ENCODE data around the gene GGTLC1. TPM values are rescaled to one million over a fixed set of nuclear protein-coding genes. Genes with fewer than 3 reads are reported as not detected.

GGTLC1 gene
- total RNA-seq, 4 donors from 2014 or later: not detected

GRCh38 chr20:24007073-24007595 lies 18.6 kb upstream of the GGTLC1 start:
- no peak for ATAC-seq
- Histone ChIP-seq H3K36me3 (no peaks in the 10 kb centered on the region), H3K27ac (no peak overlapping the region), H3K4me1 (no peaks in the 10 kb centered on the region), H3K27me3 (peaks cover 0 to 4% (median 0%) of the 10 kb centered on the region in 3 donors), H3K9me3 (no peaks in the 10 kb centered on the region), H3K4me3 (no peak overlapping the region)
- DNase-seq: no peak
- no peak for TF ChIP-seq POLR2A (IDR thresholded peaks at IDR 0.05)
- no peak for TF ChIP-seq CTCF (IDR thresholded peaks at IDR 0.05 in 4 of 5, conservative IDR thresholded peaks at IDR 0.05 in 1 of 5)
- intact Hi-C loops (cut with DNase I; ENCODE audit: low total_unique reads): no loop called here
- in situ Hi-C loops (cut with MboI; ENCODE audit: low sequenced_read_pairs in 4 of 4): loop anchor here in 2 of 4 donors (10.0 to 25.0 kb wide), 2 partner anchors 95 to 332 kb away; no protein-coding TSS in a partner anchor

GRCh38 chr20:24006626-24007025 lies 18.0 kb upstream of the GGTLC1 start:
- intact Hi-C loops (cut with DNase I; ENCODE audit: low total_unique reads): no loop called here
- DNase-seq (no peak), ATAC-seq (no peak)
- TF ChIP-seq CTCF (IDR thresholded peaks at IDR 0.05 in 4 of 5, conservative IDR thresholded peaks at IDR 0.05 in 1 of 5) (no peak), POLR2A (IDR thresholded peaks at IDR 0.05) (no peak)
- in situ Hi-C loops (cut with MboI; ENCODE audit: low sequenced_read_pairs in 4 of 4): loop anchor here in 2 of 4 donors (10.0 to 25.0 kb wide), 2 partner anchors 94 to 332 kb away; no protein-coding TSS in a partner anchor
- Histone ChIP-seq H3K9me3 (no peaks in the 10 kb centered on the region), H3K36me3 (no peaks in the 10 kb centered on the region), H3K27ac (no peak overlapping the region), H3K4me1 (no peaks in the 10 kb centered on the region), H3K27me3 (peaks cover 0 to 4% (median 0%) of the 10 kb centered on the region in 3 donors), H3K4me3 (no peak overlapping the region)

- intact Hi-C loops (cut with DNase I; ENCODE audit: low total_unique reads): no loop called here
- peaks cover 0 to 6% (median 4%) of the 10 kb centered on the region in 3 donors for H3K27me3 ChIP-seq
- no peak overlapping the region for H3K27ac ChIP-seq
- in situ Hi-C loops (cut with MboI; ENCODE audit: low sequenced_read_pairs in 4 of 4): loop anchor here in 2 of 4 donors (10.0 to 25.0 kb wide), 2 partner anchors 92 to 330 kb away; no protein-coding TSS in a partner anchor
- H3K9me3 ChIP-seq: no peaks in the 10 kb centered on the region
- no peaks in the 10 kb centered on the region for H3K4me1 ChIP-seq
- TF ChIP-seq CTCF (IDR thresholded peaks at IDR 0.05 in 4 of 5, conservative IDR thresholded peaks at IDR 0.05 in 1 of 5) (no peak), POLR2A (IDR thresholded peaks at IDR 0.05) (no peak)
- H3K4me3 ChIP-seq: no peak overlapping the region
- no peak for ATAC-seq
- DNase-seq: no peak
- no peaks in the 10 kb centered on the region for H3K36me3 ChIP-seq
Observed at GRCh38 chr20:24004471-24004870, 15.9 kb upstream of the GGTLC1 start.

DNA sequence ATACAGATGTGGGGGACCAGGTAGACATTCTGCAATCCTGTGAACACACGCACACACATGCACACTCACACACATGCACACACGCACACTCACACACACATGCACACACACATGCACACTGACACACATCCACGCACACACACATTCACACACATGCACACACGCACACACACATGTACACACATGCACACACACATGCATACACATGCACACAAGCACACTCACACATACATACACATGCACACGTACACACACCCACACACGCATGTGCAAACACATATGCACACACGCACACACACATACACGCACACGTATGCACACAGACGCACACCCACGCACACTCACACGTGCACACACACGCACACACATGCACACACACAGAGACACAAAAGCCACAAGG lies 14.3 kb upstream of the GGTLC1 start:
- TF ChIP-seq CTCF (IDR thresholded peaks at IDR 0.05 in 4 of 5, conservative IDR thresholded peaks at IDR 0.05 in 1 of 5): no peak
- TF ChIP-seq POLR2A (IDR thresholded peaks at IDR 0.05): no peak
- peaks cover 0 to 6% (median 4%) of the 10 kb centered on the region in 3 donors for H3K27me3 ChIP-seq
- H3K4me3 ChIP-seq: no peak overlapping the region
- no peak for ATAC-seq
- in situ Hi-C loops (cut with MboI; ENCODE audit: low sequenced_read_pairs in 4 of 4): loop anchor here in 2 of 4 donors (10.0 to 25.0 kb wide), 2 partner anchors 91 to 328 kb away; no protein-coding TSS in a partner anchor
- no peaks in the 10 kb centered on the region for H3K9me3 ChIP-seq
- H3K36me3 ChIP-seq: no peaks in the 10 kb centered on the region
- intact Hi-C loops (cut with DNase I; ENCODE audit: low total_unique reads): no loop called here
- H3K27ac ChIP-seq: no peak overlapping the region
- no peak for DNase-seq
- H3K4me1 ChIP-seq: no peaks in the 10 kb centered on the region

Measured in gastrocnemius medialis (tissue), 4 donors.